ENCODE results near the gene PUM1.

The PUM1 gene

GRCh38 chr1:30902593-30903290, 162.8 kb downstream of the PUM1 start:
- H3K4me3 ChIP-seq (ENCODE audit: low read depth, low read length) = no peak overlapping the region
- TF ChIP-seq CTCF (IDR thresholded peaks at IDR 0.05; ENCODE audit: borderline replicate concordance, insufficient read depth, low read depth, low read length) = no peak

GRCh38 chr1:30901798-30902581, 163.5 kb downstream of the PUM1 start:
- no peak overlapping the region for H3K4me3 ChIP-seq (ENCODE audit: low read depth, low read length)
- TF ChIP-seq CTCF (IDR thresholded peaks at IDR 0.05; ENCODE audit: borderline replicate concordance, insufficient read depth, low read depth, low read length) = no peak

- TF ChIP-seq CTCF (IDR thresholded peaks at IDR 0.05; ENCODE audit: borderline replicate concordance, insufficient read depth, low read depth, low read length) = no peak
- H3K4me3 ChIP-seq (ENCODE audit: low read depth, low read length) = no peak overlapping the region
These were observed 164.5 kb downstream of the PUM1 start for GRCh38 chr1:30900931-30901560.

GRCh38 chr1:30900486-30900885, 165.0 kb downstream of the PUM1 start:
- no peak for TF ChIP-seq CTCF (IDR thresholded peaks at IDR 0.05; ENCODE audit: borderline replicate concordance, insufficient read depth, low read depth, low read length)
- no peak overlapping the region for H3K4me3 ChIP-seq (ENCODE audit: low read depth, low read length)

- no peak for TF ChIP-seq CTCF (IDR thresholded peaks at IDR 0.05; ENCODE audit: borderline replicate concordance, insufficient read depth, low read depth, low read length)
- H3K4me3 ChIP-seq (ENCODE audit: low read depth, low read length) = no peak overlapping the region
These were observed 165.7 kb downstream of the PUM1 start for GRCh38 chr1:30899577-30900389.

GRCh38 chr1:30898031-30898815, 167.3 kb downstream of the PUM1 start:
- H3K4me3 ChIP-seq (ENCODE audit: low read depth, low read length) = no peak overlapping the region
- no peak for TF ChIP-seq CTCF (IDR thresholded peaks at IDR 0.05; ENCODE audit: borderline replicate concordance, insufficient read depth, low read depth, low read length)

Measured in GM12875 (cell line).